Colonic mucosa (tissue), 4 donors: ENCODE results near the gene STK24. TPM values are rescaled to one million over a fixed set of nuclear protein-coding genes. Genes with fewer than 3 reads are reported as not detected.
A peak's percentile ranks its signal among the peaks of the same experiment; 100 is the strongest.

Experiments
- DNase-seq: peaks from one replicate; pipeline ENCODE4 v3.0.0-alpha.2; 2020
- H3K27ac ChIP-seq: fragments of 200-600 bp; one replicate; pipeline ENCODE4 v1.8.0; 2021
- H3K27me3 ChIP-seq: fragments of 200-600 bp; one replicate; pipeline ENCODE4 v1.8.0; 2021
- H3K36me3 ChIP-seq: fragments of 200-600 bp; one replicate; pipeline ENCODE4 v1.8.0; 2021
- H3K4me1 ChIP-seq: fragments of 200-600 bp; one replicate; pipeline ENCODE4 v1.8.0; 2021; ENCODE audit warnings: mild to moderate bottlenecking
- H3K4me3 ChIP-seq: fragments of 200-600 bp; one replicate; pipeline ENCODE4 v1.8.0; 2021
- H3K9ac ChIP-seq, 2 donors: one replicate each; pipeline ENCODE4 v1.7.0; 2013; ENCODE audit warnings: control low read depth in 2 of 2, low read depth in 2 of 2, low read length in 2 of 2
- H3K9me3 ChIP-seq: fragments of 200-600 bp; one replicate; pipeline ENCODE4 v1.8.0; 2021
- intact Hi-C: fragments of 100-400 bp; cut with DNase I; formaldehyde crosslinking; loops from one replicate; pipeline ENCODE4 v1.14.1; 2022
- total RNA-seq, 2 donors: library from RNA; stranded (reverse); fragmentation: NEBNext Ultra II Directional in 1 of 2; extraction: Animal tissue kit (Norgen Biotek cat#: 25700) in 1 of 2; gene quantifications; one replicate each; pipeline ENCODE4 v1.2.1, GENCODE V29; 2021
- TF ChIP-seq, protein P1 (sequence below): fragments of 200-600 bp; IDR thresholded peaks from one replicate; pipeline ENCODE4 v1.8.0; 2022; ENCODE audit warnings: antibody characterized with exemption, mild to moderate bottlenecking
- donor health status: healthy.
- donor health status: DM: no; HTN: no; CAD: no.
- donor health status: DM: no; HTN: no; CAD: no.

Gene STK24
- total RNA-seq, 2 donors from 2014 or later: 160 to 206 TPM

DNA sequence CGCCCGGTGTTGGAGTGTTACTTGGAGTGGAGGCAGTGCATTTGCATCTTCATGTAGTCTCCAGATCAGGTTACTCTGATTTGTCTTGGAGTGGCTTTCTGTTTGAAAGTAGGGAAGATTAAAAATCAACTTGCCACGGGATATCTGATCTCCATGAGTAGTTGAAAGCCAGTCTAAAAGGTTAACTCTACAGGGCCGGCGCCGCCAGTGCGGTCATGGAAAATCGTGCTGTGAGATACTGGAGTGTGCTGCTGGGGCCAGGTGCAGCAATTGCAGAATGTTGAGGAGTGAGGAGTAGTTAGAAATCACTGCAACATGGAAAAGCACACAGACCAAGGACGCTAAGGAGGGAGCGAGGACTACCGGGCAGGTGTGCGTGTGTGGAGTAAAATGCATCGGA, 175.0 kb downstream of the STK24 start:
- Histone ChIP-seq H3K27me3 (no peaks in the 10 kb centered on the region), H3K4me1 (no peaks in the 10 kb centered on the region), H3K27ac (no peak overlapping the region), H3K36me3 (no peaks in the 10 kb centered on the region), H3K9me3 (no peaks in the 10 kb centered on the region), H3K4me3 (no peak overlapping the region), H3K9ac (no peak overlapping the region)
- no peak for DNase-seq
- intact Hi-C loops: no loop called here
- TF ChIP-seq, protein P1, sequence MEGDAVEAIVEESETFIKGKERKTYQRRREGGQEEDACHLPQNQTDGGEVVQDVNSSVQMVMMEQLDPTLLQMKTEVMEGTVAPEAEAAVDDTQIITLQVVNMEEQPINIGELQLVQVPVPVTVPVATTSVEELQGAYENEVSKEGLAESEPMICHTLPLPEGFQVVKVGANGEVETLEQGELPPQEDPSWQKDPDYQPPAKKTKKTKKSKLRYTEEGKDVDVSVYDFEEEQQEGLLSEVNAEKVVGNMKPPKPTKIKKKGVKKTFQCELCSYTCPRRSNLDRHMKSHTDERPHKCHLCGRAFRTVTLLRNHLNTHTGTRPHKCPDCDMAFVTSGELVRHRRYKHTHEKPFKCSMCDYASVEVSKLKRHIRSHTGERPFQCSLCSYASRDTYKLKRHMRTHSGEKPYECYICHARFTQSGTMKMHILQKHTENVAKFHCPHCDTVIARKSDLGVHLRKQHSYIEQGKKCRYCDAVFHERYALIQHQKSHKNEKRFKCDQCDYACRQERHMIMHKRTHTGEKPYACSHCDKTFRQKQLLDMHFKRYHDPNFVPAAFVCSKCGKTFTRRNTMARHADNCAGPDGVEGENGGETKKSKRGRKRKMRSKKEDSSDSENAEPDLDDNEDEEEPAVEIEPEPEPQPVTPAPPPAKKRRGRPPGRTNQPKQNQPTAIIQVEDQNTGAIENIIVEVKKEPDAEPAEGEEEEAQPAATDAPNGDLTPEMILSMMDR: no peak

DNA sequence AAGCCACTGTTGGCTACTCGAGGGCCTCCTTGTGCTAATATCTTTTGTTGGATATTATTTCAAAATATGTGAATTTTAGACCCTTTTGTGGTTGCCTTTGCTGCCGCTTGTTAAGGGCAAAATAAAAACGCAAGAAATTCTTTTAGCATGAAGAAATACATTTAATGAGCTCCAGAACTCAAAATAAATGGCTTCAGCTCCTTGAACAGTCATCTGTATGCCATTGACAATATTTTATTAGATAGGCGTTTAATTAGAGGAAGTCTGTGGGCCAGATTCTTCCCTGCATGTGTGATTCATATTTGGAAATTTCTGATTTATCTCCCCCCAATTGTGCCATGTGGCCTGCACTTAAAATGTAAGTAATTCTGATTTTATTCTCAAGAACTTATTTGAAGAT, 177.2 kb downstream of the STK24 start:
- no peak for DNase-seq
- H3K27me3 ChIP-seq: no peaks in the 10 kb centered on the region
- H3K4me3 ChIP-seq: no peak overlapping the region
- H3K4me1 ChIP-seq: no peaks in the 10 kb centered on the region
- H3K9ac ChIP-seq: no peak overlapping the region
- no peaks in the 10 kb centered on the region for H3K36me3 ChIP-seq
- TF ChIP-seq, protein P1: no peak
- intact Hi-C loops: no loop called here
- no peak overlapping the region for H3K27ac ChIP-seq
- no peaks in the 10 kb centered on the region for H3K9me3 ChIP-seq

GRCh38 chr13:98398581-98398980, 178.3 kb downstream of the STK24 start:
- Histone ChIP-seq H3K27me3 (no peaks in the 10 kb centered on the region), H3K36me3 (no peaks in the 10 kb centered on the region), H3K9ac (no peak overlapping the region), H3K4me1 (no peaks in the 10 kb centered on the region), H3K27ac (no peak overlapping the region), H3K9me3 (no peaks in the 10 kb centered on the region), H3K4me3 (no peak overlapping the region)
- intact Hi-C loops: no loop called here
- no peak for DNase-seq
- TF ChIP-seq, protein P1: no peak

DNA sequence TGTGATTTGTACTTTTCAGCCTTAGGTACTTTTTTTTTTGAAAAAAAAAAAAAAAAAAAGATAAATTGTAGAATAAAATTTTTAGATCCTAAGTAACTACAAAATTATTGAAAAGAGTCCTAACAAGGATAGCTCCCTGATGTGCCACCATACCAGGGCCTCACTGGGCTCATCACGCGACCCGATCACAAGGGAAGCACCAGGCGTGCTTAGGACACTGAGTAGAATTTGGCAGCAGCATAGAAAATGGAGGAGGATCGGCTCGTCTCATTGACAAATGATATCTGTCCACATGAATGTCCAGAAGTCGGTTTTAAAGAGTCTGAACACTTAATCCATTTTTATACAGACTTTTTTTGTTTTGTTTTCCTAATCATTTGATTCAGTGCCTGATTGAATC, 179.0 kb downstream of the STK24 start:
- Histone ChIP-seq H3K4me3 (no peak overlapping the region), H3K36me3 (no peaks in the 10 kb centered on the region), H3K4me1 (no peaks in the 10 kb centered on the region), H3K9ac (no peak overlapping the region), H3K9me3 (no peaks in the 10 kb centered on the region), H3K27ac (no peak overlapping the region), H3K27me3 (no peaks in the 10 kb centered on the region)
- no peak for DNase-seq
- TF ChIP-seq, protein P1: no peak
- intact Hi-C loops: no loop called here

GRCh38 chr13:98397221-98397620, 179.7 kb downstream of the STK24 start:
- DNase-seq: no peak
- intact Hi-C loops: no loop called here
- H3K36me3 ChIP-seq: no peaks in the 10 kb centered on the region
- H3K9me3 ChIP-seq: no peaks in the 10 kb centered on the region
- H3K4me1 ChIP-seq: no peaks in the 10 kb centered on the region
- TF ChIP-seq, protein P1: peak; percentile 11
- H3K9ac ChIP-seq: no peak overlapping the region
- no peak overlapping the region for H3K27ac ChIP-seq
- no peaks in the 10 kb centered on the region for H3K27me3 ChIP-seq
- H3K4me3 ChIP-seq: no peak overlapping the region
